HepG2 (cell line): ENCODE measurements around the gene TXNRD1. TPM values are rescaled to one million over a fixed set of nuclear protein-coding genes. Genes with fewer than 3 reads are reported as not detected.

ENCODE experiments used
- ATAC-seq: fragments of 200-7000 bp; cut with Tn5 transposase; 3 replicates; pipeline ENCODE4 v1.9.1; 2020; ENCODE audit warnings: mild to moderate bottlenecking, moderate library complexity
- BruUV-seq: library from RNA; stranded (reverse); fragments of 400-500 nt; replicated peaks from 2 replicates; lab custom pipeline; 2021; lab: Mats Ljungman, UMichigan
- CTCF ChIA-PET: fragments of 300-600 bp; formaldehyde crosslinking; extraction: SDS; loops from one replicate; lab custom pipeline; 2021; ENCODE audit warnings: low total read pairs, inconsistent platforms, low intra/inter-chr PET ratio; lab: Yijun Ruan, JAX
- POLR2A ChIA-PET: fragments of 350-600 bp; sonication (Branson Sonifier 250); formaldehyde crosslinking; loops from one replicate; lab custom pipeline; 2020; ENCODE audit warnings: antibody characterized with exemption, inconsistent platforms; lab: Yijun Ruan, JAX
- DNase-seq: peaks from one replicate; pipeline ENCODE4 v3.0.0-alpha.2; 2015; ENCODE audit warnings: low spot score
- FAIRE-seq: peaks from 3 replicates; lab custom pipeline; 2011; peaks lifted over from hg19 to GRCh38; lab: Jason Lieb, UNC
- H2AFZ ChIP-seq: one replicate; pipeline ENCODE4 v1.6.1; 2011; ENCODE audit warnings: low read length, inconsistent platforms
- H3K27ac ChIP-seq: fragments of 300-600 bp; 3 replicates; pipeline ENCODE4 v1.8.0; 2011; ENCODE audit warnings: mixed run types, mild to moderate bottlenecking, mixed read lengths, low read length, inconsistent platforms; ENCODE audit not compliant: insufficient read depth; ENCODE audit errors: extremely low read length
- H3K27me3 ChIP-seq, 2 experiments: fragments of 200-600 bp in 1 of 2; 2 replicates in 1 of 2; 3 replicates in 1 of 2; pipeline versions ENCODE4 v1.6.0 to v1.8.0; 2011; ENCODE audit warnings: low read length in 2 of 2, mild to moderate bottlenecking in 2 of 2, moderate library complexity in 2 of 2, inconsistent platforms in 1 of 2; ENCODE audit not compliant: insufficient read depth in 2 of 2, control insufficient read depth in 1 of 2
- H3K36me3 ChIP-seq, 2 experiments: fragments of 200-600 bp in 1 of 2; replicated peaks in 1 of 2; 2 replicates in 1 of 2; 3 replicates in 1 of 2; pipeline versions ENCODE4 v1.5.1 to v1.8.0; 2011; ENCODE audit warnings: low read length in 2 of 2, inconsistent platforms in 1 of 2; ENCODE audit not compliant: insufficient read depth in 2 of 2, control insufficient read depth in 1 of 2
- H3K4me1 ChIP-seq: 2 replicates; pipeline ENCODE4 v1.5.1; 2012; ENCODE audit warnings: low read length, inconsistent platforms; ENCODE audit not compliant: insufficient read depth
- H3K4me2 ChIP-seq: 2 replicates; pipeline ENCODE4 v1.6.0; 2011; ENCODE audit warnings: low read depth, low read length, inconsistent platforms
- H3K4me3 ChIP-seq, 3 experiments: fragments of 200-600 bp in 1 of 3; sonication (generic), shearing (Covaris generic) in 1 of 3; replicated peaks in 1 of 3; 2 replicates each; pipeline ENCODE4 v1.5.1; 2011 to 2016; ENCODE audit warnings: low read length in 3 of 3, inconsistent platforms in 2 of 3, low read depth in 2 of 3, mild to moderate bottlenecking in 2 of 3, control low read depth in 1 of 3, mixed read lengths in 1 of 3; ENCODE audit not compliant: insufficient read depth in 1 of 3
- H3K79me2 ChIP-seq: one replicate; pipeline ENCODE4 v1.6.1; 2011; ENCODE audit warnings: low read length, inconsistent platforms; ENCODE audit not compliant: insufficient read depth
- H3K9ac ChIP-seq: 2 replicates; pipeline ENCODE4 v1.6.0; 2011; ENCODE audit warnings: mild to moderate bottlenecking, low read depth, low read length, inconsistent platforms; ENCODE audit not compliant: insufficient read depth
- H3K9me3 ChIP-seq: 2 replicates; pipeline ENCODE4 v1.5.1; 2012; ENCODE audit warnings: mild to moderate bottlenecking, low read length
- H4K20me1 ChIP-seq: 2 replicates; pipeline ENCODE4 v1.6.0; 2011; ENCODE audit warnings: inconsistent platforms, mild to moderate bottlenecking, low read length, moderate library complexity; ENCODE audit not compliant: insufficient read depth
- ARNTL ChIP-seq: sonication (generic); formaldehyde crosslinking; IDR thresholded peaks from 2 replicates; pipeline ENCODE4 v1.4.0; 2020; ENCODE audit warnings: mild to moderate bottlenecking, missing genetic modification reagents
- ELF4 ChIP-seq: sonication (generic); formaldehyde crosslinking; IDR thresholded peaks from 2 replicates; pipeline ENCODE4 v1.5.0; 2020; ENCODE audit warnings: missing genetic modification reagents, mild to moderate bottlenecking, moderate library complexity, borderline replicate concordance
- JARID2 ChIP-seq: sonication (generic); formaldehyde crosslinking; IDR thresholded peaks from 2 replicates; pipeline ENCODE4 v1.8.1; 2023; ENCODE audit warnings: missing genetic modification reagents, inconsistent platforms; ENCODE audit not compliant: insufficient replicate concordance
- POLR2A ChIP-seq, 2 experiments: IDR thresholded peaks; 2 replicates each; pipeline ENCODE4 v1.6.1; 2011; ENCODE audit warnings: low read depth in 2 of 2, low read length in 2 of 2, mild to moderate bottlenecking in 1 of 2, moderate library complexity in 1 of 2; ENCODE audit not compliant: insufficient read depth in 1 of 2
- POLR2AphosphoS2 ChIP-seq: IDR thresholded peaks from 2 replicates; pipeline ENCODE4 v1.6.1; 2011; ENCODE audit warnings: low read depth, low read length, improper control_type of control experiment
- POLR2G ChIP-seq: fragments of 200-400 bp; formaldehyde crosslinking; IDR thresholded peaks from 2 replicates; pipeline ENCODE4 v1.6.1; 2018; ENCODE audit warnings: mild to moderate bottlenecking, low read depth, low read length, moderate library complexity
- RFXAP ChIP-seq: sonication (generic); formaldehyde crosslinking; IDR thresholded peaks from 2 replicates; pipeline ENCODE4 v1.4.0; 2020; ENCODE audit warnings: missing genetic modification reagents, borderline replicate concordance
- ZUFSP ChIP-seq: sonication (generic); formaldehyde crosslinking; IDR thresholded peaks from 2 replicates; pipeline ENCODE4 v1.9.0; 2021; ENCODE audit warnings: missing genetic modification reagents, mild to moderate bottlenecking, borderline replicate concordance
- WGBS: methylation state at CpG from one replicate; pipeline ENCODE4 v1.1.6; 2017; ENCODE audit warnings: low lambda C conversion rate; 5-methylcytosine and 5-hydroxymethylcytosine counted together
- in situ Hi-C: cut with HindIII; loops from 2 replicates; pipeline ENCODE4 v1.10.0; 2017; ENCODE audit warnings: low pct_unique_long_range_greater_than_20kb; ENCODE audit not compliant: extremely low pct_ligation_motif_present
- intact Hi-C: fragments of 100-400 bp; cut with micrococcal nuclease; formaldehyde crosslinking; loops from one replicate; pipeline ENCODE4 v1.10.0; 2022; ENCODE audit not compliant: unreplicated experiment
- polyA plus RNA-seq, 8 experiments: library from polyadenylated mRNA; depleted of rRNA in 3 of 8; stranded (reverse) in 7 of 8; unstranded in 1 of 8; fragments of >200 nt; fragmentation: Illumina TruSeq in 4 of 8; extraction: Trizol in 4 of 8; gene quantifications; 2 replicates each; pipeline versions ENCODE4 v1.2.1 to v1.2.3, GENCODE V29; 2011 to 2016; ENCODE audit warnings: low read depth in 4 of 8, missing spikeins in 1 of 8, mixed read lengths in 1 of 8; ENCODE audit not compliant: insufficient read depth in 1 of 8
- total RNA-seq, 5 experiments: library from RNA; depleted of rRNA; stranded (reverse); fragments of >200 nt; fragmentation: Illumina TruSeq; extraction: Trizol; gene quantifications; 2 replicates each; pipeline ENCODE4 v1.2.3, GENCODE V29; 2016; ENCODE audit warnings: low read depth in 1 of 5
- TF ChIP-seq, protein P1 (sequence below): sonication (generic); formaldehyde crosslinking; IDR thresholded peaks from 2 replicates; pipeline ENCODE4 v1.4.0; 2020; ENCODE audit warnings: missing genetic modification reagents

TXNRD1 gene
- total and polyA plus RNA-seq, 2 of the 13 experiments (the other 11 are each of a cell fraction or from before 2014, with no cell fraction given): 54.0 to 190 TPM

GRCh38 chr12:104295954-104296353 lies 80.4 kb downstream of the TXNRD1 start:
- ATAC-seq (peak; percentile 7; the same call in 2 of the 3 replicates), DNase-seq (no peak), FAIRE-seq (no peak)
- peaks cover 79% of the 10 kb centered on the region for H3K4me1 ChIP-seq
- WGBS: 75% methylated on average over 1 of the region's 1 CpG
- no peaks in the 10 kb centered on the region for H3K9me3 ChIP-seq
- H3K79me2 ChIP-seq: peaks cover 90% of the 10 kb centered on the region
- H2AFZ ChIP-seq: no peak overlapping the region
- peak; percentile 26; the same call in 1 of the 2 replicates for TF ChIP-seq POLR2G
- no peak for TF ChIP-seq ZUFSP (CRISPR knock-in tag)
- TF ChIP-seq RFXAP (CRISPR knock-in tag): no peak
- TF ChIP-seq ELF4 (CRISPR knock-in tag): no peak
- TF ChIP-seq POLR2A (IDR thresholded peaks at IDR 0.05; ENCODE audit: insufficient read depth in 1 of 2, low read depth in 2 of 2, low read length in 2 of 2): peak in 1 of 2 experiments; percentile 43; a peak in 2 of 4 replicates
- TF ChIP-seq, protein P1, sequence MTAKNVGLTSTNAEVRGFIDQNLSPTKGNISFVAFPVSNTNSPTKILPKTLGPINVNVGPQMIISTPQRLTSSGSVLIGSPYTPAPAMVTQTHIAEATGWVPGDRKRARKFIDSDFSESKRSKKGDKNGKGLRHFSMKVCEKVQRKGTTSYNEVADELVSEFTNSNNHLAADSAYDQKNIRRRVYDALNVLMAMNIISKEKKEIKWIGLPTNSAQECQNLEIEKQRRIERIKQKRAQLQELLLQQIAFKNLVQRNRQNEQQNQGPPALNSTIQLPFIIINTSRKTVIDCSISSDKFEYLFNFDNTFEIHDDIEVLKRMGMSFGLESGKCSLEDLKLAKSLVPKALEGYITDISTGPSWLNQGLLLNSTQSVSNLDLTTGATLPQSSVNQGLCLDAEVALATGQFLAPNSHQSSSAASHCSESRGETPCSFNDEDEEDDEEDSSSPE: no peak
- 0 out of 2 replicates have a peak, but pooled peaks have one; percentile 31 for TF ChIP-seq POLR2AphosphoS2
- TF ChIP-seq ARNTL: no peak
- TF ChIP-seq JARID2 (CRISPR knock-in tag): no peak
- no peak overlapping the region for H3K4me2 ChIP-seq
- CTCF ChIA-PET: no interaction called here
- in situ Hi-C loops (no loop called here), intact Hi-C loops (no loop called here)
- no peak overlapping the region for H3K9ac ChIP-seq
- H3K27ac ChIP-seq: no peak overlapping the region
- BruUV-seq: no TSS peak
- POLR2A ChIA-PET: interaction anchor here (2.7 kb wide), 1 partner anchor 9 kb away, joined by 15 read pairs; no protein-coding TSS in a partner anchor
- peaks cover 5 to 65% of the 10 kb centered on the region in 2 experiments for H3K36me3 ChIP-seq
- no peaks in the 10 kb centered on the region for H3K27me3 ChIP-seq
- H3K4me3 ChIP-seq: no peak overlapping the region
- peaks cover 72% of the 10 kb centered on the region for H4K20me1 ChIP-seq
